LNCAP (cell line): ENCODE data around the gene ZBTB20.

Source experiments
- TF ChIP-seq, protein P1 (sequence below): fragments of 450-650 bp; IDR thresholded peaks from 2 replicates; pipeline ENCODE4 v1.5.1; 2017; ENCODE audit warnings: mild to moderate bottlenecking

The ZBTB20 gene

DNA sequence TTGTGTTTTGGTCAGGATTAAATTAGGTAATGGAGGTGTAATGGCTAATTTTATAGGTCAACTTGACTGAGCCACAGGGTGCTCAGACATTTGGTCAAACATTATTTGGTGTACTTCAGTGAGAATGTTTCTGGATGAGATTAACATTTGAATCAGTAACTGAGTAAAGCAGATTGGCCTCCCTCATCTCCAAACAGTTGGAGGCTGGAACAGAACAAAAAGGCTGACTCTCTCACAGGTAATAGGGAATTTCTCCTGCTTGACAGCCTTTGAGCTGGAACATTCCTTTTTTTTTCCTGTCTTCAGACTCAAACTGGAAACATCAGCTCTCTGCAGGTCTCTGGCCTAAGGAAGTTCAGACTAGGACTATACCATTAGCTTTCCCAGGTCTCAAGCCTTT lies 280.7 kb downstream of the ZBTB20 start:
- TF ChIP-seq, protein P1, sequence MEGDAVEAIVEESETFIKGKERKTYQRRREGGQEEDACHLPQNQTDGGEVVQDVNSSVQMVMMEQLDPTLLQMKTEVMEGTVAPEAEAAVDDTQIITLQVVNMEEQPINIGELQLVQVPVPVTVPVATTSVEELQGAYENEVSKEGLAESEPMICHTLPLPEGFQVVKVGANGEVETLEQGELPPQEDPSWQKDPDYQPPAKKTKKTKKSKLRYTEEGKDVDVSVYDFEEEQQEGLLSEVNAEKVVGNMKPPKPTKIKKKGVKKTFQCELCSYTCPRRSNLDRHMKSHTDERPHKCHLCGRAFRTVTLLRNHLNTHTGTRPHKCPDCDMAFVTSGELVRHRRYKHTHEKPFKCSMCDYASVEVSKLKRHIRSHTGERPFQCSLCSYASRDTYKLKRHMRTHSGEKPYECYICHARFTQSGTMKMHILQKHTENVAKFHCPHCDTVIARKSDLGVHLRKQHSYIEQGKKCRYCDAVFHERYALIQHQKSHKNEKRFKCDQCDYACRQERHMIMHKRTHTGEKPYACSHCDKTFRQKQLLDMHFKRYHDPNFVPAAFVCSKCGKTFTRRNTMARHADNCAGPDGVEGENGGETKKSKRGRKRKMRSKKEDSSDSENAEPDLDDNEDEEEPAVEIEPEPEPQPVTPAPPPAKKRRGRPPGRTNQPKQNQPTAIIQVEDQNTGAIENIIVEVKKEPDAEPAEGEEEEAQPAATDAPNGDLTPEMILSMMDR: no peak

DNA sequence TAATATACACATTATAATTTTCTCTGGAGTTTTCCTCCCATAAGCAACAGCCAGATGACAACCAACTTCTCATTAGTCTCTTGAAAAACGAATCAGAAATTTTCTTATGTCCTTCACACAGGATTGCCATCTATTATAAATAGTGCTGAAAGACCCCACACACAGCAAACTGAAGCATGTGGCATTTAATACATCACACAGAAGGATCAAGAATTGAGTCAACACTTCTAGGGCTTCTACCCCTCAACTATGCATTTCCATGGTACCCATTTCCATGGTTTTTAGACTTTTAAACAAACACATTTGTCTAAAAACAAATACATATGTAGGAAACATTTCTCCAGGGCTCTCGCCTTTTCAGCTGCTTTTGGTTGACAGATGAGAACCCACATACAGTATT lies 282.1 kb downstream of the ZBTB20 start:
- TF ChIP-seq, protein P1: no peak

DNA sequence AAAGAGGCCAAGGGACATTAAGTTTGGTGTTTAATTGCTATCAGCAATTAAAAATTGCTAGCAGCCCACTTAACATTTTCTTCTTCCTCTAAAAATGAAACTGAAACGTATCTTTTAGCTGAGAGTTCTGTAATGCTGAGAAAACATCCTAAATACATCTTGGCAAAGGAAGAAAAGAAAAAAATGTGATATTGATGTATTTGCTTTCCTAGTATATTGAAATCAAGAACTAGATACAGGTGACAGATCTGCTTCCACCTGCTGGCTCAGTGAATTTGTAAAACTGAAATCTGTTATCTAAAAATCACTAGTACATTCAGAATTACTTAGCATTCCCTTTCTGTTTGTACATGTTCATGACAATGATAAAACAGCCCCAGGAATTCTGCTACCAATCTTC lies 283.2 kb downstream of the ZBTB20 start:
- TF ChIP-seq, protein P1: no peak

DNA sequence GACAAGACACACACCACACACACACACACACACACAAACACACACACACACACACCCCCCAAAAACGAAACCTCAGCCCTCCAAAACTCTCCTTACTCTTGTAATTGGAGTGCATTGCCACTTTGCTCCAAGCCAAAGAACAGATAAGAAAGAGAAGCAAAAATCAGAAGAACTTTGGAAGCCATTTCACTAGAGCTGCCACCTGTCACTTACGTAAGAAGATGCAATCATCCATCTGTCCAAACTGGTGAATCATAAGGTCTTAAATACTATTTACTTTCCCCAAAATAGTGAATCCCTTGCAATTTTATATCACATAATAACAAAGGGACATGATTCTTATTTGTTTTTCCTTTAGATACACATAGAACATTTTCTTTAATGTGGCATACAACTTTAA lies 285.4 kb downstream of the ZBTB20 start:
- TF ChIP-seq, protein P1: no peak

DNA sequence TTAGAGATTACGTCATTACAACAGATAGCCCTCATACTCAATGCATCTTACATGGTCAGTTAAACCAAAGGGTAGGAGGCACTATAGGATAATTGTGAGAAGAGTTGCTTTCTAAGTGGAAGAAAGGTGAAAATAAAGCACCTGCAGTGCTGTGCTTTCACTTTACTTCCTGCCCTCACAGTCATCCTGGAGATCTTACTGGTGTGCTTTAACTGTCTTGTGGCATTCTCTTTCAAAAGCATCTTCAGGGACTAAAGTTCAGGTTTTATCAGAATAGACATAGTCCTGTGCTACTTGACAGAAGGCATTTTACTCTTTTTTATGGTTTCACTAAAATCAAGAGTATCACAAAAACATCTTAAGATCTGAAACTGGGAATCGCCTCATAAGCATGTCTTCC lies 286.6 kb downstream of the ZBTB20 start:
- TF ChIP-seq, protein P1: no peak

DNA sequence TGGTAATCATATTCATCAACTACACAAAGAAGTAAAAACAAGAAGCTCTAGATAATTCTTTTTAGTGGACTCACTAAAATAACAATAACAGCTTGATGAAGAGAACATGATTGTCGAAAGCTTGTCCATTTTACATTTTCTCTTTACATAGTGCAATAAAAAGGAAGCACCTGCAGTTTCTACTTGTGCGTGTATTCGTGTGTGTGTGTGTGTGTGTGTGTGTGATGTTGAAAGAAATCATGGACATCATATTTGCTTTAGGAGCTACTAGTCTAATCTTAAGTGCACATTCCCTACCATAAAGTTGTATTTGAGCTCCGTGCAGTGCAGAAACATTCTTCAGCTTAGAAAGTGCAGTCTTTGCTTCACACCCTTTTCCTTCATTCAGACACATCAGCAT lies 288.8 kb downstream of the ZBTB20 start:
- TF ChIP-seq, protein P1: no peak

DNA sequence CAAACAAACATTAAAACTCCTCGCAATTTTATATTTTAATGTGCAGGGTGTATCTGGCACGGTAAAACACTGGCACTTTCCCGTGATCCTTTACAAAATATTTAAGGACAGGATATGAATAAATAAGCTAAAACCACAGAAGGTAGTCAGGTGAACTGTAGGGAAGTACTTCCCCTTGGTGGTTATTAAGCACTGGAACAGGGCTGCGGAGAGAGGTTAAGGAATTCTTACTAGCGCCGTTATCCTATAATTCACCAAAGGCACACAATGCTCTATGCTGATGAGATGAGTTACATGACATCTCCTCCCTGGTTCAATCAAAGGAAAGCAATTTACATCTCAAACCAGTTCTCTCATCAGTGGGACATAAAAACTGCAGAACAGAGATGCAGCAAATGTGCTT lies 289.8 kb downstream of the ZBTB20 start:
- TF ChIP-seq, protein P1: no peak

DNA sequence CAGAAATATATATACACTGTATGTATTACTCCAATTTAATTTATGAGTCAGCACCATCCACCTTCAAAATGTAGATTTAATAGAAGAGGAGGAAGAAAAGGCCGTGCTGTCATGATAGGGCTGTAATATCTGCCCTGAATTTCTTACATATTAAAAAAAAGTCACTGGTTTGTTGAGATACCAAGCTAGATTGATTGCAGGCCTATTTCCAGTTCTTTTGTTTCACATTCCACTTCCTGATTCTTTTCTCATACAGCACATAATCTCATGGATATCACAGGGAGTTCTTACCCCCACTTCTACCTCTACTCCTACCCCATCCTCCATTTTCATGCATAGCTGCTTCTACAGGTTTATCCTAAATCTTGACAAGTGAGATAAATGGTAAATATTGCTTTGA lies 290.3 kb downstream of the ZBTB20 start:
- TF ChIP-seq, protein P1: no peak
